B cell (primary cell): ENCODE data around the gene MBNL1. TPM values are rescaled to one million over a fixed set of nuclear protein-coding genes. Genes with fewer than 3 reads are reported as not detected.

Experiments used
- ATAC-seq: fragments of 200-7000 bp; cut with Tn5 transposase; one replicate; pipeline ENCODE4 v1.10.0; 2021; ENCODE audit warnings: low read depth, mild to moderate bottlenecking, moderate number of reproducible peaks, moderate library complexity
- CTCF ChIA-PET: fragments of 350-600 bp; sonication (Branson Sonifier 250); formaldehyde crosslinking; loops from one replicate; lab custom pipeline; 2021; ENCODE audit warnings: antibody characterized with exemption, inconsistent platforms; lab: Charles Lee
- POLR2A ChIA-PET: fragments of 350-600 bp; sonication (Branson Sonifier 250); formaldehyde crosslinking; loops from one replicate; lab custom pipeline; 2021; ENCODE audit warnings: antibody characterized with exemption; lab: Charles Lee
- DNase-seq: peaks from one replicate; pipeline ENCODE4 v3.0.0; 2013
- H2AFZ ChIP-seq: 2 replicates; pipeline ENCODE4 v1.6.1; 2012; ENCODE audit warnings: mild to moderate bottlenecking, low read depth, low read length; ENCODE audit not compliant: insufficient read depth, poor library complexity, severe bottlenecking
- H3K27ac ChIP-seq, 2 donors: 1 replicate in 1 of 2; 2 replicates in 1 of 2; pipeline ENCODE4 v1.5.1; 2012 to 2013; ENCODE audit warnings: low read length in 2 of 2, mild to moderate bottlenecking in 2 of 2, moderate library complexity in 1 of 2
- H3K27me3 ChIP-seq, 4 experiments: fragments of 200-600 bp in 1 of 4; sonication (generic) in 1 of 4; replicated peaks in 1 of 4; 1 replicate in 2 of 4; 2 replicates in 2 of 4; pipeline versions ENCODE4 v1.6.1 to v1.7.0; 2013 to 2016; ENCODE audit warnings: low read length in 3 of 4, mild to moderate bottlenecking in 2 of 4, mixed read lengths in 1 of 4, moderate library complexity in 1 of 4; ENCODE audit not compliant: insufficient read depth in 4 of 4, control insufficient read depth in 3 of 4; ENCODE audit errors: control extremely low read depth in 1 of 4
- H3K36me3 ChIP-seq, 2 experiments: replicated peaks in 1 of 2; 1 replicate in 1 of 2; 2 replicates in 1 of 2; pipeline versions ENCODE4 v1.6.1 to v1.7.1; 2013; ENCODE audit warnings: low read length in 1 of 2; ENCODE audit not compliant: insufficient read depth in 2 of 2, control insufficient read depth in 1 of 2; ENCODE audit errors: control extremely low read depth in 1 of 2, extremely low read depth in 1 of 2
- H3K4me1 ChIP-seq, 2 donors: fragments of 200-600 bp in 1 of 2; sonication (generic) in 1 of 2; 1 replicate in 1 of 2; 2 replicates in 1 of 2; pipeline versions ENCODE4 v1.5.1 to v1.6.1; 2013 to 2017; ENCODE audit warnings: low read length in 2 of 2; ENCODE audit not compliant: control insufficient read depth in 2 of 2, insufficient read depth in 2 of 2
- H3K4me2 ChIP-seq: replicated peaks from 2 replicates; pipeline ENCODE3; 2012; ENCODE audit warnings: mild to moderate bottlenecking, low read depth, low read length; ENCODE audit not compliant: poor library complexity, severe bottlenecking
- H3K4me3 ChIP-seq, 5 experiments: fragments of 200-600 bp in 1 of 5; sonication (generic) in 1 of 5; 1 replicate in 3 of 5; 2 replicates in 2 of 5; pipeline versions ENCODE4 v1.5.1 to v1.7.0; 2011 to 2016; ENCODE audit warnings: low read length in 4 of 5, mild to moderate bottlenecking in 4 of 5, low read depth in 2 of 5, control low read depth in 1 of 5, moderate library complexity in 1 of 5; ENCODE audit not compliant: insufficient read depth in 1 of 5; ENCODE audit errors: control extremely low read depth in 1 of 5, extremely low read depth in 1 of 5
- H3K79me2 ChIP-seq: fragments of 200-600 bp; sonication (generic); one replicate; pipeline ENCODE4 v1.6.0; 2016; ENCODE audit warnings: low read length; ENCODE audit not compliant: control insufficient read depth, insufficient read depth
- H3K9ac ChIP-seq: fragments of 200-600 bp; sonication (generic); 2 replicates; pipeline ENCODE4 v1.6.1; 2017; ENCODE audit warnings: mild to moderate bottlenecking, low read length, moderate library complexity
- H3K9me3 ChIP-seq, 3 donors: one replicate each; pipeline versions ENCODE4 v1.6.1 to v1.7.1; 2013; ENCODE audit warnings: low read length in 2 of 3; ENCODE audit not compliant: control insufficient read depth in 2 of 3, insufficient read depth in 1 of 3; ENCODE audit errors: control extremely low read depth in 1 of 3
- H4K20me1 ChIP-seq: 2 replicates; pipeline ENCODE4 v1.6.0; 2012; ENCODE audit warnings: mild to moderate bottlenecking, low read length; ENCODE audit not compliant: insufficient read depth, control insufficient read depth, poor library complexity, severe bottlenecking
- H3K27ac Mint-ChIP-seq: one replicate; pipeline ENCODE4 v1.8.0; 2021; ENCODE audit warnings: mixed read lengths
- H3K27me3 Mint-ChIP-seq: one replicate; pipeline ENCODE4 v1.8.0; 2021; ENCODE audit warnings: mixed read lengths
- H3K4me1 Mint-ChIP-seq: one replicate; pipeline ENCODE4 v1.8.0; 2021; ENCODE audit warnings: mixed read lengths
- H3K4me3 Mint-ChIP-seq: one replicate; pipeline ENCODE4 v1.8.0; 2021; ENCODE audit warnings: mixed read lengths
- H3K9me3 Mint-ChIP-seq: one replicate; pipeline ENCODE4 v1.8.0; 2022; ENCODE audit warnings: mixed read lengths; ENCODE audit not compliant: insufficient read depth
- CTCF ChIP-seq: fragments of 200-600 bp; IDR thresholded peaks from one replicate; pipeline ENCODE4 v1.8.0; 2022; ENCODE audit warnings: antibody characterized with exemption, mild to moderate bottlenecking
- EZH2 ChIP-seq: IDR thresholded peaks from 2 replicates; pipeline ENCODE4 v1.6.1; 2012; ENCODE audit warnings: borderline replicate concordance, low read depth, mild to moderate bottlenecking, moderate library complexity, low read length; ENCODE audit not compliant: insufficient read depth, poor library complexity, severe bottlenecking
- WGBS: methylation state at CpG from one replicate; pipeline ENCODE4 v1.1.5; 2013; ENCODE audit warnings: missing lambda C conversion rate; ENCODE audit not compliant: insufficient coverage; 5-methylcytosine and 5-hydroxymethylcytosine counted together
- intact Hi-C: fragments of 100-400 bp; cut with micrococcal nuclease; formaldehyde crosslinking; loops from one replicate; pipeline ENCODE4 v1.10.0; 2022
- polyA plus RNA-seq: library from polyadenylated mRNA; depleted of rRNA; stranded (reverse); fragments of >200 nt; gene quantifications from 2 replicates; pipeline ENCODE4 v1.2.3, GENCODE V29; 2012
- total RNA-seq, 2 donors: library from RNA; stranded (reverse); fragments of 120-200 nt in 1 of 2; gene quantifications; 1 replicate in 1 of 2; 2 replicates in 1 of 2; pipeline versions ENCODE4 v1.2.3 to v1.2.4, GENCODE V29; 2013 to 2022

Gene MBNL1
- total and polyA plus RNA-seq, 2 donors (not counting 1 experiment from before 2014, with no cell fraction given) = 195 to 505 TPM

GRCh38 chr3:152256851-152257562, 11.7 kb upstream of the MBNL1 start:
- Histone ChIP-seq H3K27me3 (no peaks in the 10 kb centered on the region), H3K4me3 (peak overlapping the region in 1 of 5 experiments; percentile 43), H2AFZ (peak overlapping the region; percentile 36), H3K27ac (peak overlapping the region; percentile 52 to 88), H3K4me1 (peaks cover 72 to 79% of the 10 kb centered on the region in 2 donors), H4K20me1 (peaks cover 3% of the 10 kb centered on the region), H3K9ac (peak overlapping the region; percentile 44), H3K79me2 (peaks cover 84% of the 10 kb centered on the region), H3K36me3 (no peaks in the 10 kb centered on the region), H3K9me3 (no peaks in the 10 kb centered on the region), H3K4me2 (peak overlapping the region; percentile 70)
- peaks cover 82% of the 10 kb centered on the region for H3K4me1 Mint-ChIP-seq
- H3K27me3 Mint-ChIP-seq = no peaks in the 10 kb centered on the region
- peak overlapping the region; percentile 93 for H3K27ac Mint-ChIP-seq
- intact Hi-C loops = loop anchor here (1.0 kb wide), 1 partner anchor 13 kb away; no protein-coding TSS in a partner anchor
- H3K9me3 Mint-ChIP-seq = no peaks in the 10 kb centered on the region
- POLR2A ChIA-PET = interaction anchor here (0.7 to 3.7 kb wide), 5 partner anchors 12 to 58 kb away, joined by 3 to 40 read pairs (median 3); partner anchors contain the start of gene MBNL1
- peak overlapping the region; percentile 67 for H3K4me3 Mint-ChIP-seq
- TF ChIP-seq EZH2 (no peak), CTCF (no peak)
- WGBS = no CpG with 5 or more reads among the region's 5 CpGs
- CTCF ChIA-PET = interaction anchor here (0.8 to 4.0 kb wide), 12 partner anchors 11 to 187 kb away, joined by 3 to 38 read pairs (median 4); partner anchors contain the start of gene MBNL1
- no peak for ATAC-seq
- no peak for DNase-seq
